Measurements from ENCODE around the gene GPR84. TPM values are rescaled to one million over a fixed set of nuclear protein-coding genes. Genes with fewer than 3 reads are reported as not detected.
A peak's percentile ranks its signal among the peaks of the same experiment; 100 is the strongest.

Gene GPR84
- total RNA-seq, 4 donors from 2014 or later = not detected

- TF ChIP-seq POLR2AphosphoS5 (IDR thresholded peaks at IDR 0.05) = no peak
- TF ChIP-seq EP300 (IDR thresholded peaks at IDR 0.05; ENCODE audit: low read depth) = no peak
- TF ChIP-seq POLR2A (IDR thresholded peaks at IDR 0.05) = no peak
- no peak for TF ChIP-seq CTCF (IDR thresholded peaks at IDR 0.05)
- no peaks in the 10 kb centered on the region for H3K9me3 ChIP-seq
- in situ Hi-C loops (cut with MboI; ENCODE audit: low pct_ligation_motif_present in 1 of 4, low pct_unique_long_range_greater_than_20kb in 1 of 4, low sequenced_read_pairs in 3 of 4) = loop anchor here in 2 of 4 donors (10.0 kb wide), 3 partner anchors 68 to 138 kb away; no protein-coding TSS in a partner anchor
- H3K4me1 ChIP-seq = peaks cover 0 to 26% (median 12%) of the 10 kb centered on the region in 4 donors
- DNase-seq = no peak
- no peak overlapping the region for H3K27ac ChIP-seq
- intact Hi-C loops (cut with DNase I; ENCODE audit: low total_unique reads) = loop anchor here (5.0 to 10.0 kb wide), 2 partner anchors 71 to 138 kb away; no protein-coding TSS in a partner anchor
- no peaks in the 10 kb centered on the region for H3K27me3 ChIP-seq
- H3K4me3 ChIP-seq = no peak overlapping the region
- 75% methylated on average over 7 of the region's 8 CpGs; no CpG with 5 or more reads in 1 of the 2 donors for WGBS, 2 donors (ENCODE audit: low coverage in 1 of 2)
- H3K36me3 ChIP-seq = no peaks in the 10 kb centered on the region
Observed at GRCh38 chr12:54363047-54363446, 1.2 kb downstream of the GPR84 start.

GRCh38 chr12:54360717-54361456, 3.4 kb downstream of the GPR84 start:
- intact Hi-C loops (cut with DNase I; ENCODE audit: low total_unique reads) (loop anchor here (5.0 to 10.0 kb wide), 2 partner anchors 69 to 136 kb away; no protein-coding TSS in a partner anchor), in situ Hi-C loops (cut with MboI; ENCODE audit: low pct_ligation_motif_present in 1 of 4, low pct_unique_long_range_greater_than_20kb in 1 of 4, low sequenced_read_pairs in 3 of 4) (loop anchor here in 2 of 4 donors (10.0 kb wide), 3 partner anchors 66 to 136 kb away; no protein-coding TSS in a partner anchor)
- H3K27me3 ChIP-seq = no peaks in the 10 kb centered on the region
- H3K36me3 ChIP-seq = no peaks in the 10 kb centered on the region
- 65 to 74% methylated on average over 12 to 16 of the region's 16 CpGs for WGBS, 2 donors (ENCODE audit: low coverage in 1 of 2)
- peak; percentile 84 for DNase-seq
- no peaks in the 10 kb centered on the region for H3K9me3 ChIP-seq
- peaks cover 0 to 41% (median 21%) of the 10 kb centered on the region in 4 donors for H3K4me1 ChIP-seq
- peak overlapping the region in 3 of 4 donors; percentile 75 to 88 (median 85) for H3K27ac ChIP-seq
- TF ChIP-seq POLR2AphosphoS5 (IDR thresholded peaks at IDR 0.05) (no peak), POLR2A (IDR thresholded peaks at IDR 0.05) (no peak), CTCF (IDR thresholded peaks at IDR 0.05) (peak; percentile 75 to 86 (median 79)), EP300 (IDR thresholded peaks at IDR 0.05; ENCODE audit: low read depth) (no peak)
- H3K4me3 ChIP-seq = no peak overlapping the region

GRCh38 chr12:54359762-54360351, 4.4 kb downstream of the GPR84 start:
- H3K27ac ChIP-seq = peak overlapping the region; percentile 75 to 88 (median 82)
- H3K36me3 ChIP-seq = no peaks in the 10 kb centered on the region
- peaks cover 0 to 41% (median 21%) of the 10 kb centered on the region in 4 donors for H3K4me1 ChIP-seq
- H3K4me3 ChIP-seq = peak overlapping the region in 3 of 4 donors; percentile 46 to 81 (median 60)
- no peaks in the 10 kb centered on the region for H3K9me3 ChIP-seq
- TF ChIP-seq EP300 (IDR thresholded peaks at IDR 0.05; ENCODE audit: low read depth) = no peak
- no peak for TF ChIP-seq CTCF (IDR thresholded peaks at IDR 0.05)
- peak in 1 of 3 donors; percentile 2 for TF ChIP-seq POLR2AphosphoS5 (IDR thresholded peaks at IDR 0.05)
- in situ Hi-C loops (cut with MboI; ENCODE audit: low pct_ligation_motif_present in 1 of 4, low pct_unique_long_range_greater_than_20kb in 1 of 4, low sequenced_read_pairs in 3 of 4) = loop anchor here in 2 of 4 donors (10.0 kb wide), 3 partner anchors 65 to 135 kb away; no protein-coding TSS in a partner anchor
- no peak for DNase-seq
- intact Hi-C loops (cut with DNase I; ENCODE audit: low total_unique reads) = loop anchor here (2.0 to 10.0 kb wide), 3 partner anchors 29 to 135 kb away; no protein-coding TSS in a partner anchor
- 41 to 57% methylated on average over 3 to 9 of the region's 9 CpGs for WGBS, 2 donors (ENCODE audit: low coverage in 1 of 2)
- no peaks in the 10 kb centered on the region for H3K27me3 ChIP-seq

Data from transverse colon (tissue), 4 donors.